ENCODE measurements around the gene ALDH16A1.

Gene ALDH16A1

GRCh38 chr19:49490287-49491029 is 37.4 kb downstream of the ALDH16A1 start:
- DNase-seq, result no peak

GRCh38 chr19:49491030-49491803 is 38.2 kb downstream of the ALDH16A1 start:
- DNase-seq, result no peak

- DNase-seq, result no peak
These were observed 39.0 kb downstream of the ALDH16A1 start for GRCh38 chr19:49491804-49492572.

GRCh38 chr19:49492573-49493405 is 39.8 kb downstream of the ALDH16A1 start:
- no peak for DNase-seq

GRCh38 chr19:49496574-49497008 is 43.6 kb downstream of the ALDH16A1 start:
- DNase-seq, result no peak

- DNase-seq, result peak; percentile 47
These were observed 44.2 kb downstream of the ALDH16A1 start for GRCh38 chr19:49497047-49497788.

GRCh38 chr19:49497789-49498103 is 44.7 kb downstream of the ALDH16A1 start:
- DNase-seq, result no peak

GRCh38 chr19:49498475-49498874 is 45.5 kb downstream of the ALDH16A1 start:
- no peak for DNase-seq

- DNase-seq, result no peak
These were observed 46.1 kb downstream of the ALDH16A1 start for GRCh38 chr19:49499030-49499670.

GRCh38 chr19:49502866-49503581 is 50.0 kb downstream of the ALDH16A1 start:
- no peak for DNase-seq

- no peak for DNase-seq
These were observed 50.5 kb downstream of the ALDH16A1 start for GRCh38 chr19:49503582-49503962.

- DNase-seq, result peak; percentile 58
These were observed 53.6 kb downstream of the ALDH16A1 start for GRCh38 chr19:49506575-49507105.

- DNase-seq, result no peak
These were observed 54.9 kb downstream of the ALDH16A1 start for GRCh38 chr19:49507803-49508494.

- no peak for DNase-seq
These were observed 60.1 kb downstream of the ALDH16A1 start for GRCh38 chr19:49512970-49513745.

GRCh38 chr19:49513746-49514118 is 60.7 kb downstream of the ALDH16A1 start:
- DNase-seq, result no peak

GRCh38 chr19:49514151-49514550 is 61.1 kb downstream of the ALDH16A1 start:
- no peak for DNase-seq

- DNase-seq, result peak; percentile 67
These were observed 62.7 kb downstream of the ALDH16A1 start for GRCh38 chr19:49515767-49516166.

- DNase-seq, result no peak
These were observed 65.0 kb downstream of the ALDH16A1 start for GRCh38 chr19:49518033-49518432.
